Stromal cell of bone marrow (primary cell): ENCODE measurements around the gene TSPEAR.
"Not testable (repeated sequence)": the region's sequence is repeated elsewhere in the genome, so short reads cannot be mapped to it uniquely, and the experiment has no call there.

Source experiments
- DNase-seq: peaks from one replicate; pipeline ENCODE4 v3.0.0-alpha.2; 2012; ENCODE audit warnings: low read depth

TSPEAR gene

GRCh38 chr21:44702111-44702972 lies 9.0 kb downstream of the TSPEAR start:
- no peak for DNase-seq

- DNase-seq: no peak
These were observed 9.8 kb downstream of the TSPEAR start for GRCh38 chr21:44701541-44701940.

- DNase-seq: no peak
These were observed 10.4 kb downstream of the TSPEAR start for GRCh38 chr21:44701023-44701400.

GRCh38 chr21:44700101-44701022 lies 11.0 kb downstream of the TSPEAR start:
- no peak for DNase-seq

- no peak for DNase-seq
These were observed 11.8 kb downstream of the TSPEAR start for GRCh38 chr21:44699502-44700001.

GRCh38 chr21:44697811-44698734 lies 13.3 kb downstream of the TSPEAR start:
- no peak for DNase-seq

GRCh38 chr21:44697172-44697810 lies 14.1 kb downstream of the TSPEAR start, which contains the start of gene KRTAP10-12:
Gene KRTAP10-12 (plus strand): TSS chr21:44697172. CDS start chr21:44697202, 30 bp downstream.
- DNase-seq: not testable (repeated sequence)

- DNase-seq: no peak
These were observed 14.8 kb downstream of the TSPEAR start for GRCh38 chr21:44696572-44696971.

GRCh38 chr21:44695641-44696040 lies 15.7 kb downstream of the TSPEAR start:
- DNase-seq: no peak

GRCh38 chr21:44695184-44695583 lies 16.2 kb downstream of the TSPEAR start:
- DNase-seq: no peak

- DNase-seq: no peak
These were observed 16.6 kb downstream of the TSPEAR start for GRCh38 chr21:44694776-44695175.

GRCh38 chr21:44692798-44693512 lies 18.4 kb downstream of the TSPEAR start:
- no peak for DNase-seq

GRCh38 chr21:44691686-44692085 lies 19.7 kb downstream of the TSPEAR start:
- no peak for DNase-seq

GRCh38 chr21:44689740-44690139 lies 21.6 kb downstream of the TSPEAR start:
- not testable (repeated sequence) for DNase-seq

GRCh38 chr21:44687671-44688070 lies 23.7 kb downstream of the TSPEAR start:
- DNase-seq: no peak

- DNase-seq: no peak
These were observed 24.4 kb downstream of the TSPEAR start for GRCh38 chr21:44686843-44687561.

- no peak for DNase-seq
These were observed 25.2 kb downstream of the TSPEAR start for GRCh38 chr21:44686000-44686781.

GRCh38 chr21:44685050-44685449 lies 26.3 kb downstream of the TSPEAR start:
- DNase-seq: not testable (repeated sequence)

GRCh38 chr21:44684483-44684882 lies 26.9 kb downstream of the TSPEAR start:
- no peak for DNase-seq
